HG03139 (cell line): ENCODE results near the gene KNDC1.
"Not testable (repeated sequence)": the region's sequence is repeated elsewhere in the genome, so short reads cannot be mapped to it uniquely, and the experiment has no call there.

ENCODE experiments used
- ATAC-seq: cut with Tn5 transposase; IDR thresholded peaks from one replicate; pipeline ENCODE4 v1.9.1; 2021; ENCODE audit not compliant: unreplicated experiment

The KNDC1 gene

GRCh38 chr10:133139551-133140065 is 20.4 kb upstream of the KNDC1 start:
- no peak for ATAC-seq

DNA sequence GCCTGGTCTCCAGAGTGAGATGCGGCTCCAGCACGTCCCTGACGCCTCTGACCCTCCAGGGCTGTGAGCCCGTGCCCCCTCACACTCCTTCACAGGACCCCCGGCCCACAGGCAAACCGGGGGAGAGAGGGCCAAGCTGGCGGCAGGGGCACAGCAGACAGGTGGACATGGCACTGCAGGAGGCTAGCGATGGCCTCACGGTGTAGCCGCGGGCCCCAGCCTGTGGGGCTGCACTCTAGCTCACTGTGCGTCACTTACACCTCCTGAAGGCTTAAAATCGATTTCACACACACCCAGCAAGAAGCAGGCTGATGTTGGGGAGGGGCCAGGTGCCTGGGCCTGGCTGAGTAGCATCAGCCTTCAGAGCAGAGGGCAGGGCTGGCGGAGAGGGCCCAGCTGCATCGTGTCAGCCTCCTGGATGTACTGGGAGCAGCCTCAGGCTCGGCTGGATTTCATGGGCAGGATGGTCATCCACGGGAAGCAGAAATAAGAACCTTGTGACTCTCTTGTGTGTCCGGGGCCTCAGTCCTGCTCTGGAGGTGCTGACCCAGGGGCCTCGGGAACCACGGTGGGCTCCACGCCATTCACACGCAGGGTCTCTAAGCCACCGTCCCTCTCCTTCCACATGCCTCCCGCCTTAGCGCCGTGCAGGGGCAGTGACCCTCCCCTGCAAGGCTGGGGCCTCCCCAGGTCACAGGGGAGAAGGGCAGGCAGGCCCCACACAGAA is 19.4 kb upstream of the KNDC1 start:
- no peak for ATAC-seq

GRCh38 chr10:133141144-133141957 is 18.7 kb upstream of the KNDC1 start:
- no peak for ATAC-seq

DNA sequence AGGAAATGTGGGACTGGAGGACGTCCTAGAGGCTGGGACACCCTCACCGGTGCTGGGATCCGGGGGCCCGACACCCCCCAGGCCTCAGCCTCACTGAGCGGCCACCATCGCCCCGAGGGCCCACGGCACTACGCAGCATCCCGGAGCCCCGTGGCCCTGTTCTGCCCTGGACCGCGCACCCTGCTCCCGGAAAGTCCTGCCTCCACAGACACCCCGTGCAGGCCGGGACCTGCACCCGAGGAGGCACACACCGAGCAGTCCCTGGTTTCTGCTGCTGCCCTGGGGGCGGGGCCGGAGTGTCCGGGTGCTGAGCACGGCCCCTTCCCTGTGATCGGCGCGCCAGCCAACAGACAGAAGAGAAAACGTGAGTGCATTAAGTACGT is 18.1 kb upstream of the KNDC1 start:
- ATAC-seq = no peak

- ATAC-seq = no peak
Observed at GRCh38 chr10:133142523-133143199, 17.4 kb upstream of the KNDC1 start.

- ATAC-seq = no peak
Observed at GRCh38 chr10:133143200-133143533, 16.9 kb upstream of the KNDC1 start.

GRCh38 chr10:133143546-133143945 is 16.5 kb upstream of the KNDC1 start:
- no peak for ATAC-seq

- ATAC-seq = no peak
Observed at GRCh38 chr10:133144771-133145170, 15.2 kb upstream of the KNDC1 start.

DNA sequence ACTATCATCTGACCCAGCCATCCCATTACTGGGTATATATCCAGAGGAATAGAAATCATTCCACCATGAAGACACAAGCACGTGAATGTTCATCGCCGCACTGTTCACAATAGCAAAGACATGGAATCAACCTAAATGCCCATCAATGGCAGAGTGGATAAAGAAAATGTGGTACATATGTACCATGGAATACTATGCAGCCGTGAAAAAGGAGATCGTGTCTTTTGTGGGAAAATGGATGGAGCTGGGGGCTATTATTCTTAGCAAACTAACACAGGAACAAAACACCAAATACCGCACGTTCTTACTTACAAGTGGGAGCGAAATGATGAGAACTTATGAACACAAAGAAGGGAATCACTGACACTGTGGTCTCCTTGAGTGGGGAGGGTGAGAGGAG is 9.8 kb upstream of the KNDC1 start:
- ATAC-seq = no peak

DNA sequence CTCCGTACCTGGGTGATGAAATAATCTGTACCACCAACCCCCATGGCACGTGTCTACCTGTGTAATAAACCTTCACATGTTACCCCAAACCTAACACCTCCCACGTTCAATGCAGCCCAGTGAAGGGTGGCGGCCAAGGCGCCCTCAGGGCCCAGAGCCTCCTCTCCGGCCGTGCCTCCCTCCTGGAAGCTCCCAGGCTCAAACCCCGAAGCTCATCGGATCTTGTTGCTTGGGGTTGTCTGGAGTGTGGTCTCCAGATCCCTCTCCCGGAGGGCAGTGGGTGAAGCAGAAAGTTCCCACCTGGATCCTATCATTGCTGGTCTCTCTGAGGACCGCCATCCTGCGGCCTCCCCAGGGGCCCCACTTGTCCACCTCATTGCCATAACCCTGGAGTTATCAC is 9.4 kb upstream of the KNDC1 start:
- ATAC-seq = no peak

- not testable (repeated sequence) for ATAC-seq
Observed at GRCh38 chr10:133151071-133151470, 8.9 kb upstream of the KNDC1 start.

GRCh38 chr10:133151543-133151972 is 8.5 kb upstream of the KNDC1 start:
- ATAC-seq = no peak

DNA sequence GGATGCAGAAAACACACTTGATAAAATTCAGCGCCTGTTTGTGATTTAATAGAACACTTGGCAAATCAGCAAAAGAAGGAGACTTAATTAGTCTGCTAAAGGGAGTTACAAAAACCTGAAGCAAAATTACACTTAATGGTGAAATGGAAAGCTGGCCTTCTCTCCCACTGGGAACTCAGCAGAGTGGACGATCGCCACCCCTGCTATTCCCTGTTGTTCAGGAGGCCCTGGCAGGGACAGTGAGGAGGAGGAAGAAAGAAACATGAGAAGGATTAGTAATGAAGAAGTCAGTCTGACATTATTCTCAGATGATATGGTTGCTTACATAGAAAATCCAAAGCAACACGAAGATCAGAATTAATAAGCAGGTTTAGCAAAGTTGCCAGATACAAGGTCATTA is 5.6 kb upstream of the KNDC1 start:
- no peak for ATAC-seq

DNA sequence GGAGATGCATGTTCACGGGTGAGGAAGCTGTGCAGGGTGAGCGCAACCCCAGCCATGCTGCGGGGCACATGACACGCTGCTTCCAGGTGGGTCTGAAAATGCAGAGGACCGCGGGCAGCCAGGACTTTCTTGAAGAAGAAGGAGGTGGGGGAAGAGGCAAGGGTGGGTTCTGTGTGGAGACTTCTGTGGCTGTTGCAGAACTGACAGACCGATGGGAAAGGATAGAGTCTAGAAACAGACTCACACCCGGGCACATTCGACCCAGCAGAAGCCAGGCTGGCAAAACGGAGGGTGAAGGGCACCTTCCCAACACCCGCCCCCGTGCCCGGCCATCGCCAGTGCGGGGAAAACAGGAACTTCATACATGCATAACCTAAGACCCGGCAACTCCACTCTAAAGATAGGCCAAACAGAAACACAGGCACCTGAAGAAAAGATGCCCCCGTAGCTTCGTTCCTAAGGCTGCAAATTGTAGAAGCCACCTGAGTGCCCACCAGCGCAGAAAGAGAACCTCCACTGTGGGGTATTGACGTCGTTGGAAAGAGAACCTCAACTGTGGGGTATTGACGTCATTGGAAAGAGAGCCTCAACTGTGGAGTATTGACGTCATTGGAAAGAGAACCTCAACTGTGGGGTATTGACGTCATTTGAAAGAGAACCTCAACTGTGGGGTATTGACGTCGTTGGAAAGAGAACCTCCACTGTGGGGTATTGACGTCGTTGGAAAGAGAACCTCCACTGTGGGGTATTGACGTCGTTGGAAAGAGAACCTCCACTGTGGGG is 4.8 kb upstream of the KNDC1 start:
- no peak for ATAC-seq

GRCh38 chr10:133156674-133157579 is 3.1 kb upstream of the KNDC1 start:
- no peak for ATAC-seq

- ATAC-seq = no peak
Observed at GRCh38 chr10:133157662-133158436, 2.2 kb upstream of the KNDC1 start.

DNA sequence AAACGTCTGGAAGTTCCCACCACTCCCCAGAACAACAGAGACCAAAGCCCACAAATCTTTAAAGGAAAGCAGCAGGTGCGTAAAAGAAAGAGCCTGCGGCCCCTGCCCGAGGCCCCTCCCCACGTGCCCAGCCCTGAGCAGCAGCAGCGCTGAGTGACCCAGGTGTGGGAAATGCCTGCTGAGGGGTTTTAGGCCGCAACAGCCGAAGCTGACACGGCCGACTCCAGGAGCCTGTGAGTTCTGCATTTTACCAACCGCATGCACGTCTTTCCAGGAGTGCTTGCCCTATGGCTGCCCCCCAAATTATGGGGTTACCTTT is 1.6 kb upstream of the KNDC1 start:
- no peak for ATAC-seq

GRCh38 chr10:133158756-133159610 is 1.0 kb upstream of the KNDC1 start:
- ATAC-seq = no peak

DNA sequence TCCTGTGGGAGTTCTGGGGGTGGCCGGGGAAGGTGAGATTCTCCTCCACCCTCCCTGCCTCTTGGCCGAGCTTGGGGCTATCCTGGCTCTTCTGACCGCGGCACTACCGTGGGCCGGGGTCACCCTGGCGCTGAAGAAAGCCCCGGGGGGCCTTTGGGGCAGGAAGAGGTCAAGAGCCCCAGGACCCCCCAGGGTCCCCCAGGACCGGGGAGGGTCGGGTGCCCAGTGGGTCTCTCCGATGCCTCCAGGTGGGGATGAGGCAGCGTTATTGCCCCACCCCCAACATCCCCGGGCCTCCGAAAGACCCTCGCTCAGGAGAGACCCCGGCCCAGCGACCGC is 439 bp upstream of the KNDC1 start:
- ATAC-seq = no peak
